Activated naive CD4-positive, alpha-beta T cell treated with anti-CD3 and anti-CD28 coated beads for 36 hours (primary cell): ENCODE results near the gene MBD2. TPM values are rescaled to one million over a fixed set of nuclear protein-coding genes. Genes with fewer than 3 reads are reported as not detected.

Experiments used
- CTCF ChIA-PET: fragments of 350-600 bp; sonication (Branson Sonifier 250); formaldehyde crosslinking; loops from one replicate; lab custom pipeline; 2021; ENCODE audit warnings: antibody characterized with exemption; lab: Charles Lee
- DNase-seq: peaks from one replicate; pipeline ENCODE4 v3.0.0-alpha.2; 2020
- H3K27ac Mint-ChIP-seq: one replicate; pipeline ENCODE4 v1.8.0; 2021; ENCODE audit warnings: mild to moderate bottlenecking, mixed read lengths
- H3K27me3 Mint-ChIP-seq: one replicate; pipeline ENCODE4 v1.8.0; 2021; ENCODE audit warnings: low read depth, mixed read lengths
- H3K36me3 Mint-ChIP-seq: one replicate; pipeline ENCODE4 v1.8.0; 2021; ENCODE audit warnings: low read depth, mixed read lengths
- H3K4me1 Mint-ChIP-seq: one replicate; pipeline ENCODE4 v1.8.0; 2021; ENCODE audit warnings: low read depth, mixed read lengths
- H3K4me3 Mint-ChIP-seq: one replicate; pipeline ENCODE4 v1.8.0; 2021; ENCODE audit warnings: mild to moderate bottlenecking, moderate library complexity, mixed read lengths
- H3K9me3 Mint-ChIP-seq: one replicate; pipeline ENCODE4 v1.8.0; 2021; ENCODE audit warnings: mixed read lengths
- intact Hi-C: fragments of 100-400 bp; cut with micrococcal nuclease; formaldehyde crosslinking; loops from one replicate; pipeline ENCODE4 v1.15.1; 2023
- total RNA-seq, 2 experiments: library from RNA; stranded (reverse); gene quantifications; one replicate each; pipeline ENCODE4 v1.2.3, GENCODE V29; 2021

Gene MBD2
- total RNA-seq, 2 experiments from 2014 or later: 102 to 103 TPM

DNA sequence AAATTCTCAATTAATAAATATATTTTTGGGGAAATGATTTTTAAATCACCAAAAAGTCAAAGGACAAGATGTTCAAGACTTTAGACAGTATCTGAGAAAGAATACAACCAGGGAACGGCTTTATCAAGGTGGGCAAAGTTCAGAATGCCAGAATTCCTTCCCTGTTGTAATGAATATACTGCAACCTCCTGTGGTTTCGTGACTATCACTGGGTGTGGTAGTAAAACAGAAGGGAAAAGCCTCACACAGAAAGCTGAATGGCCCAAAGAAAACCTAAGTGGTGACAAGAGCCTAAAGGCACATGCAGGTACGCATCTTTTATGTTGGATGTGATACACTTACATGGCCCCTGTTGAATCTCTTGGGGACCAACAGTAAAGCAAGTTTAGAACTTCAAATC lies 37.1 kb downstream of the MBD2 start:
- peaks cover 16% of the 10 kb centered on the region for H3K36me3 Mint-ChIP-seq
- CTCF ChIA-PET: no interaction called here
- intact Hi-C loops: no loop called here
- H3K4me3 Mint-ChIP-seq: no peak overlapping the region
- H3K27ac Mint-ChIP-seq: no peak overlapping the region
- DNase-seq: no peak
- H3K9me3 Mint-ChIP-seq: no peaks in the 10 kb centered on the region
- no peaks in the 10 kb centered on the region for H3K27me3 Mint-ChIP-seq
- H3K4me1 Mint-ChIP-seq: peaks cover 6% of the 10 kb centered on the region

DNA sequence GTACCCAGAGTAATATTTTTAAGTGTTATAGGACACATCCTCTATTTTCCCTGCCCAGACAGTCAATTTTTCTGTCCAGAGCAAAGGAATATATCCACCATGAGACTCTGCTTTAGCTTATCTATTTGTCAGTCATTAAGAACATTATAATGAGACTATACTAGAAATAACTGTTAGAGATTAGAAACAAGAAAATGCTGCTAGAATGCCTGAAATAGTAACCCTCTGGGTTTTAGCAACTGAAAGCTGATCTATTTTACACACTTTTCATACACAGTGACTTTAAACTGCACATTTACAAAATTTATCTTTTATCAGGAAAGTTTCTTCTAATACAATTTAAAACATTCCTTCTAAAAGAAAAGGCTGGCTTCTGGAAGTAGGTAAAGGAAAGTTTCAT lies 39.6 kb downstream of the MBD2 start:
- no peaks in the 10 kb centered on the region for H3K27me3 Mint-ChIP-seq
- H3K36me3 Mint-ChIP-seq: peaks cover 14% of the 10 kb centered on the region
- no peak overlapping the region for H3K4me3 Mint-ChIP-seq
- H3K4me1 Mint-ChIP-seq: peaks cover 7% of the 10 kb centered on the region
- CTCF ChIA-PET: no interaction called here
- H3K27ac Mint-ChIP-seq: no peak overlapping the region
- intact Hi-C loops: no loop called here
- no peaks in the 10 kb centered on the region for H3K9me3 Mint-ChIP-seq
- no peak for DNase-seq

DNA sequence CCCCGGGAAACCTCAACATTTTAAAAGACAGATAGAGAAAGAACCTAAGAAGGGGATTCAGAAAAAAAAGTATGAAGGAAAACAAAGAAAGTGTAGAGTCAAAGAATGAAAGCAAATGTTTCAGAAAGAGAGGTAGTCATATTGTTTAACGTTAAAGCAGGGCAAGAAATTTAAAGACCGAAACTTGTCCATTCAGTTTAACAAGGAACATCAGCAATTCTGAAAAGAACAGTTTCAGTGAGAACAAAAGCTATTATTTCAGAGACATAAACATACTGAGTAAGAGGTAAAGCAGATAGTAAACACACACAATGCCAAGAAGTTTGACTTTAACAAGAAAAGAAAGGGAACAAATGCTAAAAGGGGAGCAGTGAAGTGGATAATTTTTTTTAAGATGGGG lies 41.1 kb downstream of the MBD2 start:
- H3K4me1 Mint-ChIP-seq: peaks cover 7% of the 10 kb centered on the region
- no peak overlapping the region for H3K27ac Mint-ChIP-seq
- DNase-seq: no peak
- CTCF ChIA-PET: interaction anchor here (1.2 to 1.5 kb wide), 4 partner anchors 9 to 32 kb away, joined by 3 to 4 read pairs (median 4); no protein-coding TSS in a partner anchor
- peaks cover 14% of the 10 kb centered on the region for H3K36me3 Mint-ChIP-seq
- intact Hi-C loops: no loop called here
- H3K27me3 Mint-ChIP-seq: no peaks in the 10 kb centered on the region
- no peaks in the 10 kb centered on the region for H3K9me3 Mint-ChIP-seq
- no peak overlapping the region for H3K4me3 Mint-ChIP-seq

DNA sequence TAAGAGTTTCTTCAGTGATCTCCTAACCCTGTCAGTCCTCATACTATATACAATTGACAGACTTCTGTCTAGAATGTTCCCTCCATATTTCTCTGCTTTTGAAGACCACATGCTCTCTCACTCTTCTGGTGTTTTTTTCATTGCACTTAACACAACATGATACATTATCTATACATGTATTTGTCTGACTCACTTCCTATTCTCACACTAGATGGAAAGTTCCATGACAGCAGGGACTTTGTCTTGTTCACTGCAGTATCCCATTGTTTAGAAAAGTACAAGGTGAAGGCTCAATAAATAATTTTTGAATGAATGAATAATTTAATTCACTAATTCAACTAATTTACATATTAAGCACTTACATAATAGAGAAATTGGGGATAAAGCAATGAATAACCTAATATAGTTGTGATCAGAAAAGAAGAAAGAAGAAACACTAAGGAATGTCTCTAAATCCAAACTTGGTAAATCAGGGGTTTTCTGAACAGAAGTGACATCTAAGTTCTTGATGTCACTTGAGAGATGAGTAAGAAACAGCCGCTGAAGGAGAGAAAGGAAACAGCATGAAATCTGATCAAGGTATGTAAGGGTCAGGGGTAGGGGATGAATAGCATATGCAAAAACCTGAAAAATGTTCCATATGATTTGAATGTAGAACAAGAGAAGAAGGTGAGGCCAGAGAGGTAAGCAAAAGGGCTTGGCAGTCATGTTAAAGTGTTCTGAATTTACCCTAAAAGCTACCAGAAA lies 42.4 kb downstream of the MBD2 start:
- no peak overlapping the region for H3K27ac Mint-ChIP-seq
- CTCF ChIA-PET: interaction anchor here (0.6 to 1.2 kb wide), 2 partner anchors 26 to 103 kb away, joined by 3 to 6 read pairs; no protein-coding TSS in a partner anchor

DNA sequence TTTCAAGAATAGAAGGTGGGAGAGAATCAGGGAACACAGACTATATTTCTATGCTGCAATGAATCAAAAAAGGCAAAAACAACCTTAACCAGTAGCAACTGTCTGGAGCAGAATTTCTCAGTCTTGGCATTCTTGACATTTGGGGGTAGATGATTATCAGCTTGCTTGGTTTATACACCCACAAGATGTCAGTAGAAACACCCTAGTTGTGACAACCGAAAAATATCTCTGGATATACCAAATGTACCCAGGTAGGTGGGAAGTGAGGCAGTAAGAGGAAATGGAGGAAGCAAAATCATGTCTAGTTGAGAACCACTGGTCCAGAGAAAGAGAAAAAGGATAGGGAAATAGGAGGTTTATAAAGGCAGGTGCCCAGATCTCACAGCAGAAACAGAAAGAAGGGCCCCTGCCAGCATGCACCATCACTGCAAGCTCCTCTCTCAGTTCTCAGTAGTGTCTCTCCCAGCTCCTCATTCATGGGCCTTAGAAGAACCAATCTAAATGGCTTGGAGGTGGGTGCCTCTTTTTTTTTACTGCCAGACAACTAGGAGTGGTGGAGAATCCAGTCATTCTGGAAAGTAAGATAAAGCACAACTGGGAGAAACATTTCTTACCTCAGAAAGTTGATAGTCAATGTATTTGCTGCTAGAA lies 50.4 kb downstream of the MBD2 start:
- Mint-ChIP-seq H3K36me3 (peaks cover 22% of the 10 kb centered on the region), H3K4me3 (no peak overlapping the region), H3K27ac (peak overlapping the region; percentile 73), H3K9me3 (no peaks in the 10 kb centered on the region), H3K27me3 (no peaks in the 10 kb centered on the region), H3K4me1 (peaks cover 44% of the 10 kb centered on the region)
- intact Hi-C loops: no loop called here
- DNase-seq: peak; percentile 13
- CTCF ChIA-PET: interaction anchor here (0.7 to 2.0 kb wide), 3 partner anchors 10 to 218 kb away, joined by 4 to 5 read pairs (median 4); no protein-coding TSS in a partner anchor

More for the DNA sequence above, 42.4 kb downstream of the MBD2 start:
- peak; percentile 20 for DNase-seq
- Mint-ChIP-seq H3K4me3 (no peak overlapping the region), H3K4me1 (peaks cover 9% of the 10 kb centered on the region), H3K9me3 (no peaks in the 10 kb centered on the region), H3K27me3 (no peaks in the 10 kb centered on the region), H3K36me3 (peaks cover 7% of the 10 kb centered on the region)
- intact Hi-C loops: loop anchor here (1.0 kb wide), 7 partner anchors 19 to 103 kb away; partner anchors contain the start of gene POLI

DNA sequence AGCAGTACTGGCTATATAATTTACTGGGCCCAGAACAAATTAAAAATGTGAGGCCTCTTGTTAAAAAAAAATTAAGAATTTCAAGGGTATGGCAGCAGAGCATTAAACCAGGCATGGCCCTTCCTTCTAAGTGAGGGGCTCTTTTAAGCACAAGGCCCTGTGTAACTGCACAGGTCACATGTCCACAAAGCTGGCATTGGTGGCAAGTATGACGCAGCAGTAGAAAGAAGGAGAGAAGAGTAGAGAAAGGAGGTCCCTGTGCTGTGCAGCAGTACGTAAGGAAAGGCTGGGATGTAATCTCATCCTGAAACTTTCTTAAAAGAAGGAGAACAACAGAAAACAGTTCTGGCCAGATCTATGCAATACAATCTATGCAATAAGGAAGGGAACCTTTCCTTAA lies 51.2 kb downstream of the MBD2 start:
- Mint-ChIP-seq H3K4me1 (peaks cover 44% of the 10 kb centered on the region), H3K9me3 (no peaks in the 10 kb centered on the region), H3K27me3 (no peaks in the 10 kb centered on the region), H3K36me3 (peaks cover 22% of the 10 kb centered on the region), H3K27ac (peak overlapping the region; percentile 13), H3K4me3 (no peak overlapping the region)
- CTCF ChIA-PET: interaction anchor here (0.7 to 2.0 kb wide), 3 partner anchors 11 to 219 kb away, joined by 4 to 5 read pairs (median 4); no protein-coding TSS in a partner anchor
- intact Hi-C loops: no loop called here
- no peak for DNase-seq

DNA sequence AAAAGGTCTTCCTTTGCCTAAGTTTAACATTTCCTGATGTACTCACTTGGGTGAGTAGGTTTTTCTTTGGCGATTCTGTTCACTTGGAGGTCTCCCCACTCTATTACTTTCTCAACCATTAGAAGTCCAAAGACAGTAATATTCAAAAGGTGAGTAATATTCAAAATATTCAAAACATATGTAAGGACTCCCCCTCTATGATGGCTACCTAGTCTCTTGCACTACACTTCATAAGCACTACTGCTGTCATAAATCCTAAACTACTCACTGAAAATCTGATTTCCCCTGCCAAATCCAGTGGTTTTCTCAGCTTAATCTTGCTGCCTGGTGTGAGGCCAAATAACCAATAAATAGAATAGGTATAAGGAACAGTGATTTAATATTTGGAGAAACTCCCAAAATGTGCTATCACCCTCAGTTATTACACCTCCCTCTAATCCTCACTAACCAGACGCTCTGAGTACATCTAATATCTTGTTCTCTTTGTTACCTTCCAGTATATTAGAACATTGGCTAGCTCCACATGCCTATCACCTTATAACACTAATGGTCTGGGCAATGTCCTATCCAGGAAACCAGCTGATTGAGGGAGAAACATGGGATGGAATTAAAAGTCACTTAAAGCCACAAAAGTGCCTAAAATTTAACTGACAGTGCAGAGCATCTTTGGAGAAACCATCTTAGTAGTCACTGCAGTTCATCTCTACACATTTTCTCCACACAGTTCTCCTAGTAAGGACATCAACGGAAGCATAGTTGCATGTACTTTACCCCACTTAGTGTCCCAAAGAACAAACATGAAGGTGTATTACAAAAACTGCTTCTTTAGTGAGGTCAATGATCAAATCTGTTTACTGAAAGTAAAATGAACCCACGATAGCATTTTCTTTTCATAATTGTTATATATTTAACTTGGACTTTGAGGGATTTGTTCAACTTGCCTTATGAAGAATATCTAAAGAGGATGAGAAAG lies 54.8 kb downstream of the MBD2 start:
- Mint-ChIP-seq H3K36me3 (peaks cover 26% of the 10 kb centered on the region), H3K4me3 (no peak overlapping the region), H3K9me3 (no peaks in the 10 kb centered on the region), H3K27me3 (no peaks in the 10 kb centered on the region), H3K4me1 (peaks cover 22% of the 10 kb centered on the region), H3K27ac (no peak overlapping the region)
- no peak for DNase-seq
- CTCF ChIA-PET: no interaction called here
- intact Hi-C loops: no loop called here

DNA sequence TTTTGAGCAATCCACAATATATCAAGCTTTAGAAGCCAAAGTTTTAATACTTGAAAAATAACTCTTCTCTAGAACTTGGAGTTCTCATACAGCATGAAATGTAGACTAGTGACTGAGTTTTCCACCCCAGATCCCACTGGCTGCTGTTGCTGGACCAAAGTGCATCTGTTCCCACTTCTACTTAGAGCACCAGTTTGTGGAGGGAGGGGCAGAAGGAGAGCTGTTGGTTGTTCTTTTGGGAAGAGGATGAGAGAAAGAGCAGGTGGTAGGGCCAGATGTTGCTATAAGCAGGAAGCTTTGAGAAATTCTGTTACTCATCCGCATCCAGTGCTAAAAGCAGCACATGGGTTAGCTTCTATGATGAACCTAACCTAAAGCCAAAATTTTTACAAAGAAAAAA lies 59.0 kb downstream of the MBD2 start:
- peaks cover 24% of the 10 kb centered on the region for H3K4me1 Mint-ChIP-seq
- CTCF ChIA-PET: interaction anchor here (1.5 kb wide), 1 partner anchor 18 kb away, joined by 4 read pairs; no protein-coding TSS in a partner anchor

DNA sequence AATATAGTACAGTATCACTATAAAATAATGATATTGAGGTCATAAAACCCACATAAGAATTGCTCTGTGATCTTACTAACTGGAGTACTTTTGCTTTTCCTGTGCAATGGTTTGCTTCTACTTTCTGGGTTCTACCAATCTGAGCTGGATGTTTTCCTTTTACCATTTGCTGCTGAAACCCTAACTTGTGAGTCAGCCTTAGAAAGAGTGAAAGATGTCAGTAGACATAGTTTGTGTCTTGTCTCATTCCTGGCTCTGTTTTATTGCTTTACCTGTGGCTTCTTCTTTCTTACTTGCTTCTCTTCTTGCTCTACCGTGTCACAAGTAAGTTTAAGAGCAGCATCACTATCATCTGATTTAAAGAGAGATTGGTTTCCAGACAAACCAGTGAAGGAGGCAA lies 61.0 kb downstream of the MBD2 start:
- DNase-seq: no peak
- peaks cover 50% of the 10 kb centered on the region for H3K36me3 Mint-ChIP-seq
- peaks cover 21% of the 10 kb centered on the region for H3K4me1 Mint-ChIP-seq
- H3K27ac Mint-ChIP-seq: peak overlapping the region; percentile 87
- no peak overlapping the region for H3K4me3 Mint-ChIP-seq
- H3K9me3 Mint-ChIP-seq: no peaks in the 10 kb centered on the region
- H3K27me3 Mint-ChIP-seq: no peaks in the 10 kb centered on the region
- intact Hi-C loops: loop anchor here (1.0 kb wide), 6 partner anchors 14 to 122 kb away; no protein-coding TSS in a partner anchor
- CTCF ChIA-PET: interaction anchor here (1.7 kb wide), 1 partner anchor 106 kb away, joined by 7 read pairs; the partner anchor contains the start of gene POLI

More for the DNA sequence above, 59.0 kb downstream of the MBD2 start:
- intact Hi-C loops: no loop called here
- no peaks in the 10 kb centered on the region for H3K9me3 Mint-ChIP-seq
- no peaks in the 10 kb centered on the region for H3K27me3 Mint-ChIP-seq
- no peak overlapping the region for H3K27ac Mint-ChIP-seq
- peaks cover 36% of the 10 kb centered on the region for H3K36me3 Mint-ChIP-seq
- DNase-seq: no peak
- H3K4me3 Mint-ChIP-seq: no peak overlapping the region

DNA sequence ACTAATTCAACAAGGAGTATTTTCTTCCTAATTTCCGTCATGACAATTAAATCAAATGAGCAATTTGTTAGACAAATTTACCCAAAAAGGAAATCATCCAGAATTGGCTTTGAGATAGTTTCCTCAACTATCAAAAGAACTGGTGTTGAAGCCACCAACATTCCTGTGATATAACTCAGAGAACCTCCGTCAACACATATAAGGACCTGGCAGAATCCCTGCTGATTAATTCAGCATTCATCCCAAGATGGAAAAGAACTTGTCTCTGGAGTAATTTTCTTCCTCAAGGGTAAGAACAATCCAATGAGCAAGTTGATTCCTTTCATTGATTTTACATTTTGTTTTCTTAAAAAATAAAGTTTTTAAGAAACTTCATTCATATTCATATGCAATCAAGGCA lies 62.0 kb downstream of the MBD2 start:
- no peak overlapping the region for H3K27ac Mint-ChIP-seq
- no peaks in the 10 kb centered on the region for H3K27me3 Mint-ChIP-seq
- CTCF ChIA-PET: interaction anchor here (1.0 kb wide), 1 partner anchor 13 kb away, joined by 3 read pairs; no protein-coding TSS in a partner anchor
- no peak for DNase-seq
- H3K4me3 Mint-ChIP-seq: no peak overlapping the region
- intact Hi-C loops: no loop called here
- H3K36me3 Mint-ChIP-seq: peaks cover 59% of the 10 kb centered on the region
- no peaks in the 10 kb centered on the region for H3K9me3 Mint-ChIP-seq
- H3K4me1 Mint-ChIP-seq: peaks cover 21% of the 10 kb centered on the region

DNA sequence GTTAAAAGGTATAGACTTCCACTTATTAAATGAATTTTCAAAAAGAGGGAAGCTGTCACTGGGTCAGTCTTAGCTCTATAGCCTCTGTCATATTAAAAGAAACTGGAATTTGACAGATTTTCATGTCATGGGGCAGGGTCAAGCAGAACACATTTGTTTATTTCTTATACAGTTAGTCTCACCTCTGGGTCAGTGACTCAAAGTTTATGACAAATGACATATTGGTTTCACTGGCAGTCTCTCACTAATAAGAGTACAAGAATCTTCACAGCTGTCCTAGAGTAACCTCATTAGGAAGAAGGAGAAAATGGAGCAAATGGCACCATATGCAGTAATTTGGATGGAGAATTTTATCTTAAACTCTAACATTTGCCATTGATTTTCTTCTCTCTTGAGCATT lies 63.2 kb downstream of the MBD2 start:
- H3K27ac Mint-ChIP-seq: no peak overlapping the region
- no peaks in the 10 kb centered on the region for H3K27me3 Mint-ChIP-seq
- no peak overlapping the region for H3K4me3 Mint-ChIP-seq
- intact Hi-C loops: no loop called here
- H3K4me1 Mint-ChIP-seq: peaks cover 21% of the 10 kb centered on the region
- CTCF ChIA-PET: no interaction called here
- peaks cover 59% of the 10 kb centered on the region for H3K36me3 Mint-ChIP-seq
- no peaks in the 10 kb centered on the region for H3K9me3 Mint-ChIP-seq
- no peak for DNase-seq
